IMR-90 (cell line): ENCODE results near the gene TRIP6. TPM values are rescaled to one million over a fixed set of nuclear protein-coding genes. Genes with fewer than 3 reads are reported as not detected.

ENCODE experiments used
- ATAC-seq: fragments of 200-7000 bp; cut with Tn5 transposase; 2 replicates; pipeline ENCODE4 v1.9.1; 2020; ENCODE audit warnings: low read depth, mild to moderate bottlenecking, moderate library complexity
- BruUV-seq: library from RNA; stranded (reverse); fragments of 400-500 nt; replicated peaks from 2 replicates; lab custom pipeline; 2021; lab: Mats Ljungman, UMichigan
- CTCF ChIA-PET: fragments of 300-600 bp; formaldehyde crosslinking; extraction: SDS; loops from one replicate; lab custom pipeline; 2021; ENCODE audit warnings: antibody characterized with exemption; lab: Yijun Ruan, JAX
- POLR2A ChIA-PET: fragments of 300-600 bp; sonication (Branson Sonifier 250); formaldehyde crosslinking; loops from one replicate; lab custom pipeline; 2022; ENCODE audit warnings: antibody characterized with exemption; ENCODE audit not compliant: unreplicated experiment; lab: Charles Lee
- DNase-seq: peaks from one replicate; pipeline ENCODE4 v3.0.0; 2013
- H2AFZ ChIP-seq: replicated peaks from 2 replicates; pipeline ENCODE3; 2013; ENCODE audit warnings: low read length, mild to moderate bottlenecking; ENCODE audit not compliant: poor library complexity
- H2AK5ac ChIP-seq: 2 replicates; pipeline ENCODE4 v1.6.1; 2013; ENCODE audit warnings: low read depth, low read length, inconsistent platforms
- H2AK9ac ChIP-seq: replicated peaks from 2 replicates; pipeline ENCODE3; 2013; ENCODE audit warnings: mild to moderate bottlenecking, low read depth, low read length, moderate library complexity; ENCODE audit not compliant: poor library complexity
- H2BK120ac ChIP-seq: 2 replicates; pipeline ENCODE4 v1.6.1; 2013; ENCODE audit warnings: low read depth, low read length, inconsistent platforms
- H2BK15ac ChIP-seq: 3 replicates; pipeline ENCODE4 v1.6.1; 2013; ENCODE audit warnings: low read depth, low read length, inconsistent platforms
- H2BK20ac ChIP-seq: 2 replicates; pipeline ENCODE4 v1.6.1; 2013; ENCODE audit warnings: low read depth, mild to moderate bottlenecking, inconsistent platforms, low read length, moderate library complexity
- H2BK5ac ChIP-seq: 2 replicates; pipeline ENCODE4 v1.6.1; 2013; ENCODE audit warnings: mild to moderate bottlenecking, low read depth, low read length, inconsistent platforms; ENCODE audit not compliant: poor library complexity, severe bottlenecking
- H3K14ac ChIP-seq: replicated peaks from 2 replicates; pipeline ENCODE4 v1.6.1; 2013; ENCODE audit warnings: low read depth, low read length, inconsistent platforms
- H3K18ac ChIP-seq: 2 replicates; pipeline ENCODE4 v1.6.1; 2013; ENCODE audit warnings: low read depth, low read length, control low read depth
- H3K23ac ChIP-seq: 2 replicates; pipeline ENCODE4 v1.6.1; 2013; ENCODE audit warnings: low read depth, low read length, inconsistent platforms
- H3K27ac ChIP-seq: 2 replicates; pipeline ENCODE4 v1.5.1; 2013; ENCODE audit warnings: mild to moderate bottlenecking, control low read depth, low read length; ENCODE audit not compliant: insufficient read depth
- H3K27me3 ChIP-seq: 2 replicates; pipeline ENCODE4 v1.6.1; 2013; ENCODE audit warnings: low read length; ENCODE audit not compliant: control insufficient read depth, insufficient read depth
- H3K36me3 ChIP-seq: 2 replicates; pipeline ENCODE4 v1.6.1; 2013; ENCODE audit warnings: low read length, mixed read lengths; ENCODE audit not compliant: control insufficient read depth, insufficient read depth
- H3K4ac ChIP-seq: 2 replicates; pipeline ENCODE4 v1.6.1; 2013; ENCODE audit warnings: low read depth, low read length, inconsistent platforms
- H3K4me1 ChIP-seq: 2 replicates; pipeline ENCODE4 v1.6.1; 2013; ENCODE audit warnings: low read length, mixed read lengths; ENCODE audit not compliant: control insufficient read depth, insufficient read depth
- H3K4me2 ChIP-seq: 2 replicates; pipeline ENCODE4 v1.6.1; 2013; ENCODE audit warnings: low read depth, mild to moderate bottlenecking, control low read depth, low read length, moderate library complexity
- H3K4me3 ChIP-seq: 2 replicates; pipeline ENCODE4 v1.5.1; 2013; ENCODE audit warnings: low read depth, mild to moderate bottlenecking, control low read depth, low read length, moderate library complexity; ENCODE audit not compliant: insufficient read depth
- H3K56ac ChIP-seq: 2 replicates; pipeline ENCODE4 v1.6.1; 2013; ENCODE audit warnings: low read length, inconsistent platforms; ENCODE audit not compliant: insufficient read depth; ENCODE audit errors: extremely low read depth
- H3K79me1 ChIP-seq, 2 experiments: 2 replicates each; pipeline ENCODE4 v1.6.1; 2013; ENCODE audit warnings: low read length in 2 of 2, inconsistent platforms in 1 of 2, low read depth in 1 of 2
- H3K9ac ChIP-seq: 2 replicates; pipeline ENCODE4 v1.6.1; 2013; ENCODE audit warnings: low read depth, low read length, control low read depth
- H3K9me1 ChIP-seq: 2 replicates; pipeline ENCODE4 v1.6.1; 2013; ENCODE audit warnings: low read length, inconsistent platforms; ENCODE audit not compliant: insufficient read depth
- H3K9me3 ChIP-seq: 2 replicates; pipeline ENCODE4 v1.6.1; 2013; ENCODE audit warnings: low read length; ENCODE audit not compliant: control insufficient read depth, insufficient read depth
- H4K20me1 ChIP-seq: 2 replicates; pipeline ENCODE4 v1.6.1; 2013; ENCODE audit warnings: low read length, inconsistent platforms; ENCODE audit not compliant: insufficient read depth
- H4K5ac ChIP-seq: 2 replicates; pipeline ENCODE4 v1.6.1; 2013; ENCODE audit warnings: mild to moderate bottlenecking, low read depth, low read length, control low read depth
- H4K8ac ChIP-seq, 2 experiments: 2 replicates each; pipeline ENCODE4 v1.6.1; 2013; ENCODE audit warnings: low read depth in 2 of 2, low read length in 2 of 2, control low read depth in 1 of 2, inconsistent platforms in 1 of 2
- H4K91ac ChIP-seq: 2 replicates; pipeline ENCODE4 v1.6.1; 2013; ENCODE audit warnings: low read depth, low read length, inconsistent platforms; ENCODE audit not compliant: insufficient read depth
- BHLHE40 ChIP-seq: fragments of 150-350 bp; IDR thresholded peaks from 2 replicates; pipeline ENCODE4 v1.6.1; 2016; ENCODE audit warnings: mild to moderate bottlenecking, low read depth, low read length
- CEBPB ChIP-seq: IDR thresholded peaks from 2 replicates; pipeline ENCODE4 v1.6.1; 2012; ENCODE audit warnings: low read depth, low read length, improper control_type of control experiment
- CHD1 ChIP-seq: IDR thresholded peaks from 2 replicates; pipeline ENCODE4 v1.6.1; 2012; ENCODE audit warnings: low read depth, low read length, improper control_type of control experiment
- CTCF ChIP-seq: conservative IDR thresholded peaks from 2 replicates; pipeline ENCODE4 v1.5.1; 2012; ENCODE audit warnings: mild to moderate bottlenecking, low read depth, low read length, improper control_type of control experiment
- ELK1 ChIP-seq: fragments of 150-350 bp; IDR thresholded peaks from 2 replicates; pipeline ENCODE4 v1.6.1; 2016; ENCODE audit warnings: low read depth, mild to moderate bottlenecking, low read length, moderate library complexity, borderline replicate concordance
- FOS ChIP-seq: fragments of 150-350 bp; IDR thresholded peaks from 2 replicates; pipeline ENCODE4 v1.6.1; 2016; ENCODE audit warnings: low read depth, low read length
- MAFK ChIP-seq: IDR thresholded peaks from 2 replicates; pipeline ENCODE4 v1.6.1; 2012; ENCODE audit warnings: low read depth, low read length, improper control_type of control experiment
- MAZ ChIP-seq: IDR thresholded peaks from 2 replicates; pipeline ENCODE4 v1.6.1; 2012; ENCODE audit warnings: low read depth, mild to moderate bottlenecking, low read length, improper control_type of control experiment, moderate library complexity, borderline replicate concordance
- MXI1 ChIP-seq: IDR thresholded peaks from 2 replicates; pipeline ENCODE4 v1.6.1; 2012; ENCODE audit warnings: low read depth, mild to moderate bottlenecking, low read length, moderate library complexity, borderline replicate concordance
- NFE2L2 ChIP-seq: fragments of 150-350 bp; IDR thresholded peaks from 2 replicates; pipeline ENCODE4 v1.6.1; 2016; ENCODE audit warnings: low read depth, mild to moderate bottlenecking, low read length
- POLR2A ChIP-seq: IDR thresholded peaks from 2 replicates; pipeline ENCODE4 v1.6.1; 2012; ENCODE audit warnings: mild to moderate bottlenecking, low read depth, low read length
- RAD21 ChIP-seq: IDR thresholded peaks from 2 replicates; pipeline ENCODE4 v1.6.1; 2012; ENCODE audit warnings: low read length, improper control_type of control experiment
- RCOR1 ChIP-seq: IDR thresholded peaks from 2 replicates; pipeline ENCODE4 v1.6.1; 2012; ENCODE audit warnings: mild to moderate bottlenecking, low read length, improper control_type of control experiment; ENCODE audit not compliant: insufficient replicate concordance
- RFX5 ChIP-seq: IDR thresholded peaks from 2 replicates; pipeline ENCODE4 v1.8.0; 2012; ENCODE audit warnings: low read depth, mild to moderate bottlenecking, low read length, moderate library complexity
- SMC3 ChIP-seq: fragments of 150-350 bp; IDR thresholded peaks from 2 replicates; pipeline ENCODE4 v1.6.1; 2016; ENCODE audit warnings: low read depth, mild to moderate bottlenecking, antibody characterized with exemption, low read length, moderate library complexity
- WGBS, 2 experiments: methylation state at CpG; one replicate each; pipeline versions ENCODE4 v1.1.5 to v1.1.7; 2013; ENCODE audit warnings: missing lambda C conversion rate in 2 of 2; ENCODE audit not compliant: insufficient read length in 1 of 2; ENCODE audit errors: extremely low coverage in 2 of 2; 5-methylcytosine and 5-hydroxymethylcytosine counted together
- dilution Hi-C: fragments of 300-500 bp; cut with HindIII; formaldehyde crosslinking; loops from one replicate; pipeline ENCODE4 v1.14.3; 2018; ENCODE audit warnings: low sequenced_read_pairs; ENCODE audit not compliant: unreplicated experiment
- in situ Hi-C: fragments of 300-500 bp; cut with MboI; formaldehyde crosslinking; loops from 3 replicates; pipeline ENCODE4 v1.14.3; 2019; ENCODE audit warnings: low sequenced_read_pairs, inconsistent platforms, mixed read lengths
- intact Hi-C: fragments of 100-400 bp; cut with micrococcal nuclease; formaldehyde crosslinking; loops from 2 replicates; pipeline ENCODE4 v1.10.0; 2022
- polyA plus RNA-seq, 3 experiments: library from polyadenylated mRNA; depleted of rRNA; stranded (reverse); fragments of >200 nt; gene quantifications; 2 replicates each; pipeline ENCODE4 v1.2.3, GENCODE V29; 2012; ENCODE audit warnings: low replicate concordance in 1 of 3
- total RNA-seq: library from RNA; depleted of rRNA; stranded (reverse); fragments of >200 nt; gene quantifications from 2 replicates; pipeline ENCODE4 v1.2.3, GENCODE V29; 2012
- TF ChIP-seq, protein P1 (sequence below): fragments of 150-350 bp; IDR thresholded peaks from 2 replicates; pipeline ENCODE4 v1.6.1; 2017; ENCODE audit warnings: mild to moderate bottlenecking, antibody characterized with exemption, low read length, low read depth

TRIP6 gene
- total and polyA plus RNA-seq, 2 of the 4 experiments (the other 2 are of a cell fraction): 36.4 to 72.3 TPM

DNA sequence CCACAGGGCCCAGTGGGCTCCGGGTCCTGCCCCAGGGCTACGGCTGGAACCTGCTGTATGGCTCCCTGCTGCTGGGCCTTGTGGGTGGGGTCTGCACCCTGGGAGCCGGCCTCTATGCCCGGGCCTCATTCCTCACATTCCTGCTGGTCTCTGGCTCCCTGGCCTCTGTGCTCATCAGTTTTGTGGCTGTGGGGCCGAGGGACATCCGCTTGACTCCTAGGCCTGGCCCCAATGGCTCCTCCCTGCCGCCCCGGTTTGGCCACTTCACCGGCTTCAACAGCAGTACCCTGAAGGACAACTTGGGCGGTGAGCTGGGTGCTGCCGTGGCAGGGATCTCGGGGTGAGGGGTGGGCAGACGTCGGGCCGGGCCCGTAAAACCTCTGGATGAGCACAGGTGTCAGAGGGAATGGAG, 10.3 kb upstream of the TRIP6 start:
- POLR2A ChIA-PET: no interaction called here
- no peak overlapping the region for H3K56ac ChIP-seq
- intact Hi-C loops (no loop called here), in situ Hi-C loops (loop anchor here (5.0 to 25.0 kb wide), 3 partner anchors 150 to 395 kb away; partner anchors contain the start of genes FBXO24, LRCH4, POP7 and SPACDR), dilution Hi-C loops (no loop called here)
- H3K23ac ChIP-seq: no peak overlapping the region
- DNase-seq (no peak), ATAC-seq (no peak)
- BruUV-seq: no TSS peak
- no peak overlapping the region for H3K9ac ChIP-seq
- no peak overlapping the region for H3K27ac ChIP-seq
- no peaks in the 10 kb centered on the region; the same call in none of the 2 replicates for H4K20me1 ChIP-seq
- CTCF ChIA-PET: interaction anchor here (0.9 kb wide), 1 partner anchor 29 kb away, joined by 3 read pairs; no protein-coding TSS in a partner anchor
- no peak overlapping the region for H3K18ac ChIP-seq
- no peaks in the 10 kb centered on the region for H3K4me1 ChIP-seq
- H3K4me3 ChIP-seq: no peak overlapping the region
- H3K27me3 ChIP-seq: no peaks in the 10 kb centered on the region
- TF ChIP-seq CTCF (no peak), CEBPB (no peak), RFX5 (no peak), FOS (no peak), RCOR1 (no peak), CHD1 (no peak), POLR2A (no peak), RAD21 (no peak), ELK1 (no peak), MAZ (no peak), SMC3 (no peak), MAFK (no peak), BHLHE40 (no peak), NFE2L2 (no peak), MXI1 (no peak)
- TF ChIP-seq, protein P1, sequence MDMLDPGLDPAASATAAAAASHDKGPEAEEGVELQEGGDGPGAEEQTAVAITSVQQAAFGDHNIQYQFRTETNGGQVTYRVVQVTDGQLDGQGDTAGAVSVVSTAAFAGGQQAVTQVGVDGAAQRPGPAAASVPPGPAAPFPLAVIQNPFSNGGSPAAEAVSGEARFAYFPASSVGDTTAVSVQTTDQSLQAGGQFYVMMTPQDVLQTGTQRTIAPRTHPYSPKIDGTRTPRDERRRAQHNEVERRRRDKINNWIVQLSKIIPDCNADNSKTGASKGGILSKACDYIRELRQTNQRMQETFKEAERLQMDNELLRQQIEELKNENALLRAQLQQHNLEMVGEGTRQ: no peak
- no peak overlapping the region for H4K91ac ChIP-seq
- H2BK20ac ChIP-seq: no peak overlapping the region
- H2AFZ ChIP-seq: no peak overlapping the region
- 88% methylated on average over 5 of the region's 16 CpGs; no CpG with 5 or more reads in 1 of the 2 experiments for WGBS, 2 experiments
- no peak overlapping the region for H2BK5ac ChIP-seq
- H3K4me2 ChIP-seq: no peak overlapping the region
- H3K4ac ChIP-seq: no peak overlapping the region
- no peak overlapping the region for H4K5ac ChIP-seq
- no peak overlapping the region for H3K14ac ChIP-seq
- no peak overlapping the region for H4K8ac ChIP-seq
- no peak overlapping the region for H2AK5ac ChIP-seq
- no peak overlapping the region for H2AK9ac ChIP-seq
- H3K79me1 ChIP-seq: peaks cover 14 to 26% of the 10 kb centered on the region in 2 experiments
- H3K36me3 ChIP-seq: peaks cover 27% of the 10 kb centered on the region
- H2BK15ac ChIP-seq: no peak overlapping the region
- H3K9me3 ChIP-seq: no peaks in the 10 kb centered on the region
- H2BK120ac ChIP-seq: no peak overlapping the region
- H3K9me1 ChIP-seq: no peaks in the 10 kb centered on the region
